Nephron progenitor cell (in vitro differentiated cells): ENCODE results near the gene MSL3B.
A peak's percentile ranks its signal among the peaks of the same experiment; 100 is the strongest.

Experiments used
- DNase-seq: peaks from one replicate; pipeline ENCODE4 v3.0.0; 2021
- H3K27ac Mint-ChIP-seq: 2 replicates; pipeline ENCODE4 v1.8.0; 2021; ENCODE audit warnings: mild to moderate bottlenecking, moderate library complexity, mixed read lengths
- H3K27me3 Mint-ChIP-seq: 2 replicates; pipeline ENCODE4 v1.8.0; 2021; ENCODE audit warnings: mild to moderate bottlenecking, low read depth, mixed read lengths; ENCODE audit not compliant: poor library complexity
- H3K36me3 Mint-ChIP-seq: 2 replicates; pipeline ENCODE4 v1.8.0; 2021; ENCODE audit warnings: low read depth, mixed read lengths
- H3K4me1 Mint-ChIP-seq: 2 replicates; pipeline ENCODE4 v1.8.0; 2021; ENCODE audit warnings: mixed read lengths
- H3K4me3 Mint-ChIP-seq: 2 replicates; pipeline ENCODE4 v1.8.0; 2021; ENCODE audit warnings: mild to moderate bottlenecking, moderate library complexity, mixed read lengths
- H3K9me3 Mint-ChIP-seq: 2 replicates; pipeline ENCODE4 v1.8.0; 2021; ENCODE audit warnings: mild to moderate bottlenecking, moderate library complexity, mixed read lengths
- TF ChIP-seq, protein P1 (sequence below): fragments of 200-600 bp; sonication (generic); IDR thresholded peaks from 2 replicates; pipeline ENCODE4 v1.5.0; 2021; ENCODE audit warnings: antibody characterized with exemption

Gene MSL3B

DNA sequence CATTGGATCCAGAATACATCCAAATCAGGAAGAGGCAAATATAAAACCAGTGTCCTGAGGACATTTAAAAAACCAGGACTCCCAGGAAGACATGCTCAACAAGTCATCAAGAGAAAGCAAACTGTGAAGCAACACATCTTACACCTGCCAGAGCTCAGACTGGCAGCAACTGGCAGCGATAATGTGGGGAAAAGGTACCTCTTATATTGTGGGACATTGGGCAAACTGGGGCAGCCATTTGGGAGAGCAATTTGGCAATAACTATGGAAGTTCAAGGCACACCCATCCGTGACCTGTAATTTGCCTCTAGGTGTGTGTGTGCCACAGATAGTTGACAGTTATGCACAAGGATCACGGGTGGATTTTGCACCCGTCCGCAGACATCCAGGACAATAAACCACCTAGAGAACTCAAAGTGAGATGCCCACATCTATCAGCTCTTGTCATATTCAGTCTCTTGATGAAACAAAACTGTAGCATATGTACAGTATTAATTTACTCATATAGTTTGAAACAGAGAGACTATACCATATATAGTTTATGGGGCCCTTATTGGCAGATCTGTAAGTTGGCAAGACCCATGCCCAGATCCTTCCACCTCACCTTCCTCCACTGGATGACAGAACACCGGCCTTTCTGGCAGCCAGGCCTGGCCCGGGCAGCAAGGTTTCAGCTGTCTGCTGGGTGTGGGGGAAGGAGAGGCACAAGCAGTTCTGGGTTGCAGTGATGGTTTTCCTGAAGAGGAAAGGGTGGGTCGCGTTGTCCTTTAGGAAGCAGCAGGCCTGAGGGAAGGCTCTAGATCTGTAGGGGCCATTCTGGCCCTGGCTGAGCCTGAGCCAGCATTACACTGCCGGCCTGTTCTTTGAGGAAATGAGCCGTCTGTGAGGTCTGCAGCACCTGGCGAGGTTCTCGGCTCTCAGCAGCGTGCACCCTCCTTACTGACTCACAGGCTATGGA is 32.7 kb downstream of the MSL3B start:
- peaks cover 33% of the 10 kb centered on the region for H3K4me1 Mint-ChIP-seq
- H3K9me3 Mint-ChIP-seq, result no peaks in the 10 kb centered on the region
- H3K27ac Mint-ChIP-seq, result peak overlapping the region; percentile 78
- peaks cover 59% of the 10 kb centered on the region for H3K36me3 Mint-ChIP-seq
- TF ChIP-seq, protein P1, sequence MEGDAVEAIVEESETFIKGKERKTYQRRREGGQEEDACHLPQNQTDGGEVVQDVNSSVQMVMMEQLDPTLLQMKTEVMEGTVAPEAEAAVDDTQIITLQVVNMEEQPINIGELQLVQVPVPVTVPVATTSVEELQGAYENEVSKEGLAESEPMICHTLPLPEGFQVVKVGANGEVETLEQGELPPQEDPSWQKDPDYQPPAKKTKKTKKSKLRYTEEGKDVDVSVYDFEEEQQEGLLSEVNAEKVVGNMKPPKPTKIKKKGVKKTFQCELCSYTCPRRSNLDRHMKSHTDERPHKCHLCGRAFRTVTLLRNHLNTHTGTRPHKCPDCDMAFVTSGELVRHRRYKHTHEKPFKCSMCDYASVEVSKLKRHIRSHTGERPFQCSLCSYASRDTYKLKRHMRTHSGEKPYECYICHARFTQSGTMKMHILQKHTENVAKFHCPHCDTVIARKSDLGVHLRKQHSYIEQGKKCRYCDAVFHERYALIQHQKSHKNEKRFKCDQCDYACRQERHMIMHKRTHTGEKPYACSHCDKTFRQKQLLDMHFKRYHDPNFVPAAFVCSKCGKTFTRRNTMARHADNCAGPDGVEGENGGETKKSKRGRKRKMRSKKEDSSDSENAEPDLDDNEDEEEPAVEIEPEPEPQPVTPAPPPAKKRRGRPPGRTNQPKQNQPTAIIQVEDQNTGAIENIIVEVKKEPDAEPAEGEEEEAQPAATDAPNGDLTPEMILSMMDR, result no peak
- H3K27me3 Mint-ChIP-seq, result no peaks in the 10 kb centered on the region
- H3K4me3 Mint-ChIP-seq, result no peak overlapping the region
- no peak for DNase-seq

DNA sequence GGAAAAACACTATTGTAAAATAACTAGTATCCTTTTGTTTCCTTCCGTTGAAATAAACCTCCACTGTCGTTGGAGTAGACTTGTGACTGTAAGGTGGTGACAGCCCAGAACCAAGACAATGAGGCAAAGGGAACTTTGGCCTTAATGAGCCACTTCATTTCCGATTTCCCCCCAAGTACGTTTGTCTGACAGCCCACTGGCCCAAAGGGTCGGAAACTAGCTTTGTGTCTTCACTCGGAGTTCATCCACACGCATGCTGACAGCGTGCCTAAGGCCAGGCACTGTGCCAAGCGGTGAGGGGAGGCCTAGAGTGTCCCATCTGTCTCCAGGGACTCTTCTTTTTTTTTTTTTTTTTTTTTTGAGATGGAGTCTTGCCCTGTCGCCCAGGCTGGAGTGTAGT is 34.8 kb downstream of the MSL3B start:
- H3K27ac Mint-ChIP-seq, result peak overlapping the region; percentile 61
- H3K36me3 Mint-ChIP-seq, result peaks cover 38% of the 10 kb centered on the region
- H3K4me3 Mint-ChIP-seq, result no peak overlapping the region
- peaks cover 13% of the 10 kb centered on the region for H3K4me1 Mint-ChIP-seq
- H3K9me3 Mint-ChIP-seq, result no peaks in the 10 kb centered on the region
- no peak for DNase-seq
- no peaks in the 10 kb centered on the region for H3K27me3 Mint-ChIP-seq
- TF ChIP-seq, protein P1, result no peak

- Mint-ChIP-seq H3K27ac (no peak overlapping the region), H3K27me3 (no peaks in the 10 kb centered on the region), H3K9me3 (no peaks in the 10 kb centered on the region), H3K4me3 (no peak overlapping the region), H3K36me3 (peaks cover 33% of the 10 kb centered on the region), H3K4me1 (peaks cover 8% of the 10 kb centered on the region)
- TF ChIP-seq, protein P1, result peak; percentile 28
- DNase-seq, result peak; percentile 49
These were observed 35.3 kb downstream of the MSL3B start for GRCh38 chr2:233832869-233833311.

GRCh38 chr2:233832414-233832813 is 35.8 kb downstream of the MSL3B start:
- Mint-ChIP-seq H3K36me3 (peaks cover 29% of the 10 kb centered on the region), H3K4me3 (no peak overlapping the region), H3K27me3 (no peaks in the 10 kb centered on the region), H3K9me3 (no peaks in the 10 kb centered on the region), H3K27ac (no peak overlapping the region), H3K4me1 (peaks cover 7% of the 10 kb centered on the region)
- TF ChIP-seq, protein P1, result no peak
- no peak for DNase-seq

DNA sequence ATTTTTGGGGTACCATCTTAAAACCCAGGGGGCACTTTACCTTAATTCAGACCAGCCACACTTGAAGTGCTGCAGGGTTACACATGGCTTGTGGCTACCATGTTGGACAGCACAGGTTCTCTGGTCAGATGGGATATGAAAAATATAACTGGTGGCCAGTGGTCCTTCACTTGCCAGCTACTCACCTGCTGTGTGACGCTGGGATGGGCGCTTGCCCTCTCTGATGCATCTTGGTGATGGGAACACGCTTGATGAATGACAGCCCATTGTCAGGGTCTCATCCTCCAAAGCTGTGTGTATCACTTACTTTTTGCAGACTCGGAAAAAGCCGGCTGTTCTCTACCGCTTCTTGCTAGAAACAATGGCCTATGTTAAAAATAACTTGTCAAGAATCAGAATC is 36.3 kb downstream of the MSL3B start:
- Mint-ChIP-seq H3K36me3 (peaks cover 23% of the 10 kb centered on the region), H3K4me1 (peaks cover 7% of the 10 kb centered on the region), H3K27ac (no peak overlapping the region), H3K27me3 (no peaks in the 10 kb centered on the region), H3K9me3 (peaks cover under 1% of the 10 kb centered on the region), H3K4me3 (no peak overlapping the region)
- DNase-seq, result no peak
- TF ChIP-seq, protein P1, result no peak
